Measurements from ENCODE around the gene OR10H5. TPM values are rescaled to one million over a fixed set of nuclear protein-coding genes. Genes with fewer than 3 reads are reported as not detected.

OR10H5 gene
- total and polyA plus RNA-seq, 2 donors (not counting 1 experiment from before 2014, with no cell fraction given): not detected

DNA sequence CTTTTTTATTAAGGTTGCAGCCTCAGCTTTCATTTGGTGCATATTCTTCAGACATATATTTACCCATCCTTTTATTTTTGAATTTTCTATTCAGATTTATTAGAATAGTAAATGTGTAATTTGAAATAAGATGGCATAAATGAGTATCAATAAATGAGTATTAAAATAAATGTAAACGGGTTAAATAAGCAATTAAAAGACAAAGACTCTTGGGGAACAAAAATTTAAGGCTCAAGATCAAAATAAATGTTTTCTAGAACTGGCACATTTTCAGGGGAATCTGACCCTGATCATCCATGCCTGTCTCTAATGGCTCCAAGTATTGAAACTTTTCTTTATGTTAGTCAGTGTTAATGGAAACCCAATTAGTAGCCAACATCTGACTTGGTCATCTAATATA is 46.7 kb upstream of the OR10H5 start:
- H3K4me3 Mint-ChIP-seq: no peak overlapping the region
- TF ChIP-seq CTCF (IDR thresholded peaks at IDR 0.05): no peak
- no peak for TF ChIP-seq EZH2 (IDR thresholded peaks at IDR 0.05; ENCODE audit: borderline replicate concordance, insufficient read depth, low read depth, low read length, poor library complexity, severe bottlenecking)
- Histone ChIP-seq H3K27ac (ENCODE audit: low read length in 2 of 2) (no peak overlapping the region), H3K9me3 (ENCODE audit: control extremely low read depth in 1 of 3, control insufficient read depth in 2 of 3, insufficient read depth in 1 of 3, low read length in 2 of 3) (peaks cover 3 to 18% (median 11%) of the 10 kb centered on the region in 3 donors), H3K9ac (ENCODE audit: low read length) (no peak overlapping the region), H3K27me3 (replicated peaks in 1 of 4; ENCODE audit: control extremely low read depth in 1 of 4, control insufficient read depth in 3 of 4, insufficient read depth in 4 of 4, low read length in 3 of 4) (peaks cover 0 to 10% (median 1%) of the 10 kb centered on the region in 4 experiments), H4K20me1 (ENCODE audit: control insufficient read depth, insufficient read depth, low read length, poor library complexity, severe bottlenecking) (no peaks in the 10 kb centered on the region), H3K4me2 (replicated peaks; ENCODE audit: low read depth, low read length, poor library complexity, severe bottlenecking) (no peak overlapping the region), H3K36me3 (replicated peaks in 1 of 2; ENCODE audit: control extremely low read depth in 1 of 2, control insufficient read depth in 1 of 2, extremely low read depth in 1 of 2, insufficient read depth in 2 of 2, low read length in 1 of 2) (no peaks in the 10 kb centered on the region), H3K4me1 (ENCODE audit: control insufficient read depth in 2 of 2, insufficient read depth in 2 of 2, low read length in 2 of 2) (no peaks in the 10 kb centered on the region), H2AFZ (ENCODE audit: insufficient read depth, low read depth, low read length, poor library complexity, severe bottlenecking) (no peak overlapping the region), H3K4me3 (ENCODE audit: control extremely low read depth in 1 of 5, extremely low read depth in 1 of 5, insufficient read depth in 1 of 5, low read depth in 2 of 5, low read length in 4 of 5) (no peak overlapping the region), H3K79me2 (ENCODE audit: control insufficient read depth, insufficient read depth, low read length) (no peaks in the 10 kb centered on the region)
- CTCF ChIA-PET: no interaction called here
- no peak for DNase-seq
- POLR2A ChIA-PET: no interaction called here
- peaks cover 9% of the 10 kb centered on the region for H3K9me3 Mint-ChIP-seq (ENCODE audit: insufficient read depth)
- intact Hi-C loops (cut with micrococcal nuclease): no loop called here
- no peak for ATAC-seq (ENCODE audit: low read depth)
- no peaks in the 10 kb centered on the region for H3K4me1 Mint-ChIP-seq
- peaks cover 40% of the 10 kb centered on the region for H3K27me3 Mint-ChIP-seq
- no CpG with 5 or more reads among the region's 1 CpG for WGBS (ENCODE audit: insufficient coverage)
- H3K27ac Mint-ChIP-seq: no peak overlapping the region

GRCh38 chr19:15748239-15748638 is 39.2 kb upstream of the OR10H5 start:
- Histone ChIP-seq H3K27ac (ENCODE audit: low read length in 2 of 2) (no peak overlapping the region), H3K4me1 (ENCODE audit: control insufficient read depth in 2 of 2, insufficient read depth in 2 of 2, low read length in 2 of 2) (no peaks in the 10 kb centered on the region), H2AFZ (ENCODE audit: insufficient read depth, low read depth, low read length, poor library complexity, severe bottlenecking) (no peak overlapping the region), H3K4me3 (ENCODE audit: control extremely low read depth in 1 of 5, extremely low read depth in 1 of 5, insufficient read depth in 1 of 5, low read depth in 2 of 5, low read length in 4 of 5) (no peak overlapping the region), H3K27me3 (replicated peaks in 1 of 4; ENCODE audit: control extremely low read depth in 1 of 4, control insufficient read depth in 3 of 4, insufficient read depth in 4 of 4, low read length in 3 of 4) (peaks cover 0 to 15% (median 7%) of the 10 kb centered on the region in 4 experiments), H3K9ac (ENCODE audit: low read length) (no peak overlapping the region), H3K36me3 (replicated peaks in 1 of 2; ENCODE audit: control extremely low read depth in 1 of 2, control insufficient read depth in 1 of 2, extremely low read depth in 1 of 2, insufficient read depth in 2 of 2, low read length in 1 of 2) (no peaks in the 10 kb centered on the region), H3K4me2 (replicated peaks; ENCODE audit: low read depth, low read length, poor library complexity, severe bottlenecking) (no peak overlapping the region), H3K9me3 (ENCODE audit: control extremely low read depth in 1 of 3, control insufficient read depth in 2 of 3, insufficient read depth in 1 of 3, low read length in 2 of 3) (no peaks in the 10 kb centered on the region), H4K20me1 (ENCODE audit: control insufficient read depth, insufficient read depth, low read length, poor library complexity, severe bottlenecking) (no peaks in the 10 kb centered on the region), H3K79me2 (ENCODE audit: control insufficient read depth, insufficient read depth, low read length) (no peaks in the 10 kb centered on the region)
- ChIA-PET CTCF (no interaction called here), POLR2A (no interaction called here)
- H3K9me3 Mint-ChIP-seq (ENCODE audit: insufficient read depth): peaks cover 3% of the 10 kb centered on the region
- DNase-seq (no peak), ATAC-seq (ENCODE audit: low read depth) (no peak)
- no peak overlapping the region for H3K4me3 Mint-ChIP-seq
- no peak overlapping the region for H3K27ac Mint-ChIP-seq
- intact Hi-C loops (cut with micrococcal nuclease): no loop called here
- peaks cover 54% of the 10 kb centered on the region for H3K27me3 Mint-ChIP-seq
- TF ChIP-seq EZH2 (IDR thresholded peaks at IDR 0.05; ENCODE audit: borderline replicate concordance, insufficient read depth, low read depth, low read length, poor library complexity, severe bottlenecking) (no peak), CTCF (IDR thresholded peaks at IDR 0.05) (no peak)
- H3K4me1 Mint-ChIP-seq: no peaks in the 10 kb centered on the region
- WGBS (ENCODE audit: insufficient coverage): no CpG with 5 or more reads among the region's 2 CpGs
